AG04449 (cell line): ENCODE results near the gene KRT2.

Experiments used
- CTCF ChIA-PET: fragments of 350-600 bp; formaldehyde crosslinking; extraction: SDS; loops from one replicate; lab custom pipeline; 2021; ENCODE audit warnings: antibody characterized with exemption; lab: Yijun Ruan, JAX
- POLR2A ChIA-PET: fragments of 400-600, 350-600 bp; formaldehyde crosslinking; extraction: SDS; loops from one replicate; lab custom pipeline; 2020; ENCODE audit warnings: antibody characterized with exemption, inconsistent platforms; lab: Yijun Ruan, JAX
- DNase-seq: peaks from one replicate; pipeline ENCODE4 v3.0.0-alpha.2; 2010; ENCODE audit warnings: low read depth, low spot score
- H3K4me3 ChIP-seq: 2 replicates; pipeline ENCODE4 v1.5.1; 2011; ENCODE audit warnings: low read depth, mild to moderate bottlenecking, control low read depth, low read length
- CTCF ChIP-seq: IDR thresholded peaks from one replicate; pipeline ENCODE4 v1.5.1; 2011; ENCODE audit warnings: mild to moderate bottlenecking, moderate library complexity, low read length, control low read depth, inconsistent platforms; ENCODE audit not compliant: insufficient read depth; ENCODE audit errors: missing control alignments

Gene KRT2

GRCh38 chr12:52662093-52662917, 10.3 kb upstream of the KRT2 start:
- H3K4me3 ChIP-seq: no peak overlapping the region
- DNase-seq: no peak
- POLR2A ChIA-PET: no interaction called here
- TF ChIP-seq CTCF: no peak
- CTCF ChIA-PET: interaction anchor here (1.6 kb wide), 1 partner anchor 208 kb away, joined by 6 read pairs; no protein-coding TSS in a partner anchor

GRCh38 chr12:52661668-52662067, 9.7 kb upstream of the KRT2 start:
- no peak overlapping the region for H3K4me3 ChIP-seq
- POLR2A ChIA-PET: no interaction called here
- CTCF ChIA-PET: no interaction called here
- no peak for DNase-seq
- no peak for TF ChIP-seq CTCF

- DNase-seq: no peak
- TF ChIP-seq CTCF: no peak
- CTCF ChIA-PET: no interaction called here
- H3K4me3 ChIP-seq: no peak overlapping the region
- POLR2A ChIA-PET: no interaction called here
Observed at GRCh38 chr12:52660934-52661499, 9.0 kb upstream of the KRT2 start.

GRCh38 chr12:52659951-52660350, 7.9 kb upstream of the KRT2 start:
- TF ChIP-seq CTCF: no peak
- no peak overlapping the region for H3K4me3 ChIP-seq
- CTCF ChIA-PET: no interaction called here
- POLR2A ChIA-PET: no interaction called here
- DNase-seq: no peak

GRCh38 chr12:52659395-52659794, 7.4 kb upstream of the KRT2 start:
- ChIA-PET CTCF (no interaction called here), POLR2A (no interaction called here)
- DNase-seq: no peak
- no peak for TF ChIP-seq CTCF
- H3K4me3 ChIP-seq: no peak overlapping the region

- no peak overlapping the region for H3K4me3 ChIP-seq
- CTCF ChIA-PET: no interaction called here
- DNase-seq: no peak
- no peak for TF ChIP-seq CTCF
- POLR2A ChIA-PET: no interaction called here
Observed at GRCh38 chr12:52658196-52658595, 6.2 kb upstream of the KRT2 start.
